Spleen (tissue), 7 donors: Measurements from ENCODE around the gene PIGM.

ENCODE experiments used
- POLR2A ChIP-seq, 3 donors: fragments of 450-650 bp; IDR thresholded peaks; one replicate each; pipeline ENCODE4 v1.5.1; 2017; ENCODE audit warnings: antibody characterized with exemption in 3 of 3, mild to moderate bottlenecking in 1 of 3
- POLR2AphosphoS5 ChIP-seq, 3 donors: sonication (generic); formaldehyde crosslinking; IDR thresholded peaks; one replicate each; pipeline ENCODE4 v1.5.1; 2017; ENCODE audit warnings: antibody characterized with exemption in 3 of 3
- TF ChIP-seq, protein P1 (sequence below), 11 experiments: fragments of 200-600 bp in 7 of 11; fragments of 450-650 bp in 4 of 11; sonication (generic) in 4 of 11; IDR thresholded peaks in 8 of 11; conservative IDR thresholded peaks in 3 of 11; 1 replicate in 7 of 11; 2 replicates in 4 of 11; pipeline versions ENCODE4 v1.4.0 to v1.8.0; 2016 to 2021; ENCODE audit warnings: antibody characterized with exemption in 11 of 11, inconsistent platforms in 4 of 11, mild to moderate bottlenecking in 1 of 11
- donor health status: DM: no; HTN: no; CAD: no; lungs with moderate emphysema.
- donor health status: DM: no; HTN: no; CAD: no.
- donor health status: DM: no; HTN: no; CAD: no.

DNA sequence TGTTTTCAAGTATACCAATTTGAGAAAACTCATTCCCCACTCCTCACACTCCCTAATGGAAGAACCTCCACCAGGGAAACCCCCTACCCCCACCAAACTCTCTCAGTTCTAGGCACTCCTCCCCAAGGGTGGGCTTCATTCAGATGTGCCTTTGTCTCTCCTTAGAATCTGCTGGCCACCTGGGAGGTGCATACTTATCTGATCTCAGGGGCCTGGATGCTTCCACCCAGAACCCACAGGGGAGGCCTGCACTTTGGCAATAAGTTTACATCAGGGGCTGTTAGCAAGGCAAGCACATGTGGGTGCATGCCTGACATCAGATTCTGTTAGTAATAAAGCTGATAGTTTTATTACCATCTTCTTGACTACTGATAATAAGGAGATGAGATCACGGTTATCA is 45.3 kb downstream of the PIGM start:
- TF ChIP-seq POLR2A (IDR thresholded peaks at IDR 0.05) = no peak
- TF ChIP-seq, protein P1, sequence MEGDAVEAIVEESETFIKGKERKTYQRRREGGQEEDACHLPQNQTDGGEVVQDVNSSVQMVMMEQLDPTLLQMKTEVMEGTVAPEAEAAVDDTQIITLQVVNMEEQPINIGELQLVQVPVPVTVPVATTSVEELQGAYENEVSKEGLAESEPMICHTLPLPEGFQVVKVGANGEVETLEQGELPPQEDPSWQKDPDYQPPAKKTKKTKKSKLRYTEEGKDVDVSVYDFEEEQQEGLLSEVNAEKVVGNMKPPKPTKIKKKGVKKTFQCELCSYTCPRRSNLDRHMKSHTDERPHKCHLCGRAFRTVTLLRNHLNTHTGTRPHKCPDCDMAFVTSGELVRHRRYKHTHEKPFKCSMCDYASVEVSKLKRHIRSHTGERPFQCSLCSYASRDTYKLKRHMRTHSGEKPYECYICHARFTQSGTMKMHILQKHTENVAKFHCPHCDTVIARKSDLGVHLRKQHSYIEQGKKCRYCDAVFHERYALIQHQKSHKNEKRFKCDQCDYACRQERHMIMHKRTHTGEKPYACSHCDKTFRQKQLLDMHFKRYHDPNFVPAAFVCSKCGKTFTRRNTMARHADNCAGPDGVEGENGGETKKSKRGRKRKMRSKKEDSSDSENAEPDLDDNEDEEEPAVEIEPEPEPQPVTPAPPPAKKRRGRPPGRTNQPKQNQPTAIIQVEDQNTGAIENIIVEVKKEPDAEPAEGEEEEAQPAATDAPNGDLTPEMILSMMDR (IDR thresholded peaks at IDR 0.05 in 8 of 11, conservative IDR thresholded peaks at IDR 0.05 in 3 of 11) = no peak
- no peak for TF ChIP-seq POLR2AphosphoS5 (IDR thresholded peaks at IDR 0.05)
